ENCODE data around the gene ZFR2. TPM values are rescaled to one million over a fixed set of nuclear protein-coding genes. Genes with fewer than 3 reads are reported as not detected.

Gene ZFR2
- total and polyA plus RNA-seq, 7 donors: not detected

DNA sequence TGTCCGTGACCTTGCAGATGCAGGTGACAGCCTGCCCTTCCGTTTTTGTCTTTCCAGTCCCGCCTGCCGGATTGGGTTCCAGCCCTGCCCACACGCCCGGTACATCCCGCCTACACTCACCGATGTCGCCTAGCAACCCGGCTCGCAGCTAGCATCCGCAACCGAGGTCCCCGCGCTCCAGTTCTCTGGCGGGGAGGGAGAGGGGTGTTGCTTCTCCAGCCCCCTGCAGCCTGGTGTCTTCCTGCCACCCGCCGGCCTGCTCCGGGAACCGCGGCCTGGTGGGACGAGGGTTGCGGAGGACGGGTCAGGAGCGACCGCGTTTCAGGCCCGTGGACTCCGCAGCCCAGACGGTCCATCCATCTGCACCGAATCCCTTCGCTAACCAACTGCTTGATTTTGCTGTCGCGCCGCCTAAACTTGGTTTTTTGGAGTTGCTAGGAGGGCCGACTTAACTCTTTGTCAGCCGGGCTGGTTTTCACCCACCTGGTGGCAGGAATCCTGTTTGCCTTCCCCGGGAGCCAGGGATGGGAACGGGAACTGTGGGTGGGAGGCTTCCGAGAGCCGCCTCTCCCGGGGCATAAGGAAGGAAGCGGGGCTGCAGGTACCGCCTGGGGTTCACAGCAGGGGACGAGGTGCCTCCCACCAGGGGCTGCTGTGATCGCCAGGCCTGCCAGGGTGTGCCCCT is 67.3 kb downstream of the ZFR2 start:
- peaks cover 0 to 69% (median 9%) of the 10 kb centered on the region in 3 donors for H3K27me3 ChIP-seq (ENCODE audit: insufficient read depth in 3 of 3, low read length in 2 of 3)
- H3K4me3 ChIP-seq: peak overlapping the region; percentile 15
- intact Hi-C loops (cut with DNase I): no loop called here
- ATAC-seq (peak in 1 of 4 donors; percentile 22), DNase-seq (no peak)
- H3K4me1 ChIP-seq: no peaks in the 10 kb centered on the region
- H3K36me3 ChIP-seq (ENCODE audit: insufficient read depth in 1 of 2, low read depth in 1 of 2): no peaks in the 10 kb centered on the region
- no peak overlapping the region for H3K27ac ChIP-seq
- TF ChIP-seq, protein P1, sequence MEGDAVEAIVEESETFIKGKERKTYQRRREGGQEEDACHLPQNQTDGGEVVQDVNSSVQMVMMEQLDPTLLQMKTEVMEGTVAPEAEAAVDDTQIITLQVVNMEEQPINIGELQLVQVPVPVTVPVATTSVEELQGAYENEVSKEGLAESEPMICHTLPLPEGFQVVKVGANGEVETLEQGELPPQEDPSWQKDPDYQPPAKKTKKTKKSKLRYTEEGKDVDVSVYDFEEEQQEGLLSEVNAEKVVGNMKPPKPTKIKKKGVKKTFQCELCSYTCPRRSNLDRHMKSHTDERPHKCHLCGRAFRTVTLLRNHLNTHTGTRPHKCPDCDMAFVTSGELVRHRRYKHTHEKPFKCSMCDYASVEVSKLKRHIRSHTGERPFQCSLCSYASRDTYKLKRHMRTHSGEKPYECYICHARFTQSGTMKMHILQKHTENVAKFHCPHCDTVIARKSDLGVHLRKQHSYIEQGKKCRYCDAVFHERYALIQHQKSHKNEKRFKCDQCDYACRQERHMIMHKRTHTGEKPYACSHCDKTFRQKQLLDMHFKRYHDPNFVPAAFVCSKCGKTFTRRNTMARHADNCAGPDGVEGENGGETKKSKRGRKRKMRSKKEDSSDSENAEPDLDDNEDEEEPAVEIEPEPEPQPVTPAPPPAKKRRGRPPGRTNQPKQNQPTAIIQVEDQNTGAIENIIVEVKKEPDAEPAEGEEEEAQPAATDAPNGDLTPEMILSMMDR (IDR thresholded peaks at IDR 0.05): no peak
- 2 to 3% (median 2%) methylated on average over 43 to 46 of the region's 46 CpGs for WGBS, 3 donors
- H3K9me3 ChIP-seq: no peaks in the 10 kb centered on the region

DNA sequence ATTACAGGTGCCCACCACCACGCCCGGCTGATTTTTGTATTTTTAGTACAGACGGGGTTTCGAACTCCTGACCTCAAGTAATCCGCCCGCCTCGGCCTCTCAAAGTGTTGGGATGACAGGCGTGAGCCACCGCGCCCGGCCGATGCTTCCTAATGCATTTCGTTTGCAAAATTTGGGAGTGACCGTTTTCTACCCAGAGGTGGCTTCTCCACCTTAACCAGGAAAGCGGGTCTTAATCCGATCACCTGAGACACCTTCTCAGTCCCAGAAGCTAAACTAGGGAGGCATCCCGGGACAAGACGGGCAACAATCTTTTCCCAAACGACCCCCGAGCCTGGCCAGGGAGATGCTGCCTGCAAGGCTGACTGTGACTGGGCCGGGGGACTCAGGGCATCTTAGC is 67.8 kb downstream of the ZFR2 start:
- Histone ChIP-seq H3K36me3 (ENCODE audit: insufficient read depth in 1 of 2, low read depth in 1 of 2) (no peaks in the 10 kb centered on the region), H3K9me3 (no peaks in the 10 kb centered on the region), H3K4me3 (no peak overlapping the region), H3K27me3 (ENCODE audit: insufficient read depth in 3 of 3, low read length in 2 of 3) (peaks cover 0 to 67% (median 9%) of the 10 kb centered on the region in 3 donors), H3K4me1 (no peaks in the 10 kb centered on the region), H3K27ac (no peak overlapping the region)
- DNase-seq (no peak), ATAC-seq (no peak)
- TF ChIP-seq, protein P1 (IDR thresholded peaks at IDR 0.05): no peak
- intact Hi-C loops (cut with DNase I): no loop called here
- WGBS, 3 donors: 24 to 31% (median 31%) methylated on average over 21 of the region's 21 CpGs

DNA sequence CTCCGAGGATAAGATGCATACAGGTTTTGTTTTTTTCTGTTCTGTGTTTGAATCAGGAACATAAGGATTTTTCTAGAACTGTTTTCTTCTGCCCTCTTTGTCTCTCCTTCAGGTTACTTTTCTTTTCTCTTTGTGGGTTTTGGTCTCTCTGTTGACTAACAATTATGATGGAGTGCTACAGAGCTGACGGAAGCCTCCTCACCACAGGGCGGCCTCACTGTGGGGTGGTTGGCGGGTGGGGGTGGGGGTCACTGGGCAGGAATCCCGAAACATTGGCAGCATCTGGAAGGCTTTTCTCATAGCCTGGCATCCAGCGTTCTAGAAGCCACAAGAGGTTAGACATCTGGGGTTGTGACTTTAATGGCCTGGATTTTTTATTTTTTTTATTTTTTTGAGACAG is 70.7 kb downstream of the ZFR2 start:
- WGBS, 3 donors: 29 to 49% (median 45%) methylated on average over 6 of the region's 6 CpGs
- ATAC-seq: no peak
- H3K4me1 ChIP-seq: no peaks in the 10 kb centered on the region
- H3K4me3 ChIP-seq: no peak overlapping the region
- no peak for DNase-seq
- no peak overlapping the region for H3K27ac ChIP-seq
- no peaks in the 10 kb centered on the region for H3K9me3 ChIP-seq
- TF ChIP-seq, protein P1 (IDR thresholded peaks at IDR 0.05): no peak
- intact Hi-C loops (cut with DNase I): no loop called here
- H3K36me3 ChIP-seq (ENCODE audit: insufficient read depth in 1 of 2, low read depth in 1 of 2): no peaks in the 10 kb centered on the region
- H3K27me3 ChIP-seq (ENCODE audit: insufficient read depth in 3 of 3, low read length in 2 of 3): peaks cover 0 to 40% (median 3%) of the 10 kb centered on the region in 3 donors

DNA sequence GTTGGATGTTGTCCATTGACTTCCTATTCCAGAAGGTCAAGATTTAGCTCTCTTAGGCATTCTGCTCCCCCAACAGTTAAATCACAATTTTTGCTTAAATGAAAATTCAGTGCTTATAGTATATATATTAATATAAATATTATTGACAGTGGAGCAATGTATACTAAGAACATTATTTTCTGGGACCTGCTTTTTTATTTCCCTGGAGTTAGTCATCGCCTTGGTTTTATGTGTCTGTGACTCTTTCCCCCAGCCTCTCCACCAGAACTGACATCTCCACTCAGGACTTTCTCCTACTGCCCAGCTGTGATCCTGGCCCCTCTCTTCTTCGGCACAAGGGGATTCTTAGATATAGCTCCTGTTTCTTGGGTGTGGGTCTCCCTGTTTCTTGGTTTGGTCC is 72.5 kb downstream of the ZFR2 start:
- H3K4me1 ChIP-seq: no peaks in the 10 kb centered on the region
- no peak for ATAC-seq
- H3K4me3 ChIP-seq: no peak overlapping the region
- intact Hi-C loops (cut with DNase I): no loop called here
- 90 to 93% (median 92%) methylated on average over 2 of the region's 2 CpGs for WGBS, 3 donors
- no peak overlapping the region for H3K27ac ChIP-seq
- H3K27me3 ChIP-seq (ENCODE audit: insufficient read depth in 3 of 3, low read length in 2 of 3): peaks cover 0 to 23% (median 1%) of the 10 kb centered on the region in 3 donors
- no peak for DNase-seq
- H3K9me3 ChIP-seq: no peaks in the 10 kb centered on the region
- TF ChIP-seq, protein P1 (IDR thresholded peaks at IDR 0.05): no peak
- H3K36me3 ChIP-seq (ENCODE audit: insufficient read depth in 1 of 2, low read depth in 1 of 2): no peaks in the 10 kb centered on the region

DNA sequence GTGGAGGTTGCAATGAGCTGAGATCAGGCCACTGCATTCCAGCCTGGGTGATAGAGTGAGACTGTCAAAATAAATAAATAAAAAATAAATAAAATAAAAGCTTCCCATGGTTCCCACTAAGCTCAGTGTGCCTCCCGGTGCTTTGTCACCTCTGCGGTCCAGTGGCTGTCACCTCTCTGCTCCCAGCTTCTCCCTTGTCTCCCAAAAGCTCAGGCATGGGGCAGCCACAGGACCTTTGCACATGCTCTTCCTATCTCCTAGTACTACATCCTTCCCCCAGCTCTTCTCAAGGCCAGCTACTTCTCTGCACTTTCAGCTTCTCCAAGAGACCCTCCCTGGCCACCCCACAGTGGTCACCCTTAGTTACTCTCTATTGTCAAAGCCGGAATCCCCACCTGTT is 75.0 kb downstream of the ZFR2 start:
- H3K4me1 ChIP-seq: no peaks in the 10 kb centered on the region
- peaks cover 0 to 10% (median 4%) of the 10 kb centered on the region in 3 donors for H3K27me3 ChIP-seq (ENCODE audit: insufficient read depth in 3 of 3, low read length in 2 of 3)
- no peaks in the 10 kb centered on the region for H3K9me3 ChIP-seq
- intact Hi-C loops (cut with DNase I): no loop called here
- no peak for ATAC-seq
- no peaks in the 10 kb centered on the region for H3K36me3 ChIP-seq (ENCODE audit: insufficient read depth in 1 of 2, low read depth in 1 of 2)
- DNase-seq: no peak
- TF ChIP-seq, protein P1 (IDR thresholded peaks at IDR 0.05): no peak
- H3K27ac ChIP-seq: no peak overlapping the region
- 86 to 98% (median 89%) methylated on average over 3 of the region's 3 CpGs for WGBS, 3 donors
- no peak overlapping the region for H3K4me3 ChIP-seq

All from psoas muscle (tissue), 8 donors.